Activated T-helper 1 cell treated with Interleukin-2 at 50 U/mL for 16 hours (primary cell): Measurements from ENCODE around the gene BCKDHB.
"Not testable (repeated sequence)": the region's sequence is repeated elsewhere in the genome, so short reads cannot be mapped to it uniquely, and the experiment has no call there.

Source experiments
- DNase-seq: peaks from one replicate; pipeline ENCODE4 v3.0.0-alpha.2; 2020; ENCODE audit warnings: low read depth

BCKDHB gene

GRCh38 chr6:80106418-80107235, at the start of gene BCKDHB:
Gene BCKDHB, plus strand, starts transcription at chr6:80106671. Its CDS starts 23 bp downstream, at chr6:80106694.
- DNase-seq = peak; percentile 95

- no peak for DNase-seq
Observed at GRCh38 chr6:80060774-80061173, 45.7 kb upstream of the BCKDHB start.

GRCh38 chr6:80068146-80068545, 38.3 kb upstream of the BCKDHB start:
- not testable (repeated sequence) for DNase-seq

- DNase-seq = not testable (repeated sequence)
Observed at GRCh38 chr6:80070431-80070830, 36.0 kb upstream of the BCKDHB start.

GRCh38 chr6:80077067-80077466, 29.4 kb upstream of the BCKDHB start:
- DNase-seq = no peak

GRCh38 chr6:80088637-80089036, 17.8 kb upstream of the BCKDHB start:
- DNase-seq = no peak

GRCh38 chr6:80091506-80091905, 15.0 kb upstream of the BCKDHB start:
- DNase-seq = no peak

GRCh38 chr6:80094017-80094416, 12.5 kb upstream of the BCKDHB start:
- no peak for DNase-seq

GRCh38 chr6:80095600-80095999, 10.9 kb upstream of the BCKDHB start:
- DNase-seq = no peak

GRCh38 chr6:80098392-80098791, 8.1 kb upstream of the BCKDHB start:
- DNase-seq = no peak

GRCh38 chr6:80104520-80104919, 2.0 kb upstream of the BCKDHB start:
- DNase-seq = no peak

GRCh38 chr6:80105972-80106417, 476 bp upstream of the BCKDHB start:
- DNase-seq = no peak

- not testable (repeated sequence) for DNase-seq
Observed at GRCh38 chr6:80122576-80122975, 16.1 kb downstream of the BCKDHB start.

- DNase-seq = no peak
Observed at GRCh38 chr6:80126657-80127345, 20.3 kb downstream of the BCKDHB start.

GRCh38 chr6:80129485-80129884, 23.0 kb downstream of the BCKDHB start:
- no peak for DNase-seq

- no peak for DNase-seq
Observed at GRCh38 chr6:80133020-80133419, 26.5 kb downstream of the BCKDHB start.

GRCh38 chr6:80134065-80134464, 27.6 kb downstream of the BCKDHB start:
- no peak for DNase-seq

GRCh38 chr6:80142586-80142985, 36.1 kb downstream of the BCKDHB start:
- DNase-seq = no peak

GRCh38 chr6:80143419-80143937, 37.0 kb downstream of the BCKDHB start:
- DNase-seq = no peak

- no peak for DNase-seq
Observed at GRCh38 chr6:80144753-80145315, 38.4 kb downstream of the BCKDHB start.

- no peak for DNase-seq
Observed at GRCh38 chr6:80145509-80145908, 39.0 kb downstream of the BCKDHB start.

- no peak for DNase-seq
Observed at GRCh38 chr6:80145921-80146320, 39.5 kb downstream of the BCKDHB start.

- DNase-seq = no peak
Observed at GRCh38 chr6:80148220-80148619, 41.7 kb downstream of the BCKDHB start.
